Measurements from ENCODE around the gene MYT1.
"Not testable (repeated sequence)": the region's sequence is repeated elsewhere in the genome, so short reads cannot be mapped to it uniquely, and the experiment has no call there.

The MYT1 gene

DNA sequence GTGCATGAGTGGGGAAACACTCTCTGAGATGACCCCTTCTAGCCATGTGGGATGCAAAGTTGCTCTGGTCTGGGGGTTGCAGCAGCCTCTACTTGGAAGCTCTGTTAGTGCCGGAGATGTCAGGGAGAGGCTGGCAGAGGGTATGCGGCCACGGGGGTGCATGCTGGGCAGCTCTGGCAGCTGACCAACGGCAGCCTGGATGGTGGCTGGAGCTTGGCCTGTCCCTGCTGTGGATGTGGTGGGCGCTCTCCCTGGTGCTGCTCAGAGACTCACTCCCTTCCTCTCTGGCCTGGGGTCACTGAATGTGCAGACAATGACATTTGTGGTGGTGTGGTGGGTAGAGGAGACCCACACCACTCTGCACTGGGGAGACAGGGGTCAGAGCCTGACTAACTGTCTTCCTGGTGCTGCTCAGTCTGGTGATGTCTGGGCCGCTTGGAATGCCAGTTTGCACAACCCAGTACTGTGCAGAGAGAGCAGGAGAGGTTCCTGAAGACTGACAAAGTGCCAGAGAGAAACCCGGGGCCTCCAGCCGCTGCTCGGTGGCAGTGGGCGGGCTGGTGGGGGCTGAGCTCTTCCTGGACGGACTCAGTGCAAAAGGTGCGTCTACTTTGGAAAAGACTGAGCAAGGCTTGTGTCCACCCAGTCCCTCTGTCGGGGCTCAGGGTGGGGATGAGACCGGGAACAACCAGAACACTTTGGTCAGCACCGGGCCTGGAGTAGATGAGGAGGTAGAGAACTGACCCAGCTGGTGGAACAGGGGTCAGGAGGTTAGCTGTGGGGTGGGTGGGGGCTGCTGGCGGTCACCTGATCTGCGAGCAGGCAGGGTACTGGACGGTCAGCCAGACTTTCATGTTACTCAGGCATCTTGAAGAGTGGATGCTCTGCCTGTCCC, 2.7 kb downstream of the MYT1 start:
- no peak for DNase-seq

DNA sequence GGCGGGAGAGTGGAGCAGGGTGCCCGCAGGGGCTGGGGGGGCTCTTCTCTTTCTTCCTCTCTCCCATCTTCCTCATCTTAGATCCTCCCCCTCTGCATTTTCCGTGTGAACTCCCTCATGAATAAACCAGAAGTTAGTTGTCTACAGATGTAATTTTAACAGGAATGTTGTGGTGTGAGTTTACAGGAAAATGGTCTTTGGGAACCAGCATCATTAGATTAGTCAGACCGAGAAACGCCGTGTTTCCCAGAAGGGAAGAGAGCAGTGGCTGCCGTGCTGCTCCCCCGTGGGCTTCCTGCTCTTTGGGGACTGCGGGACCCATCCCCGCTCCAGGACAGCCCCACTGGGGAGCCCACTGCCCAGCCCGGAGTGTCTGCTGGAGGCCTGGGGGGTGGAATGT, 3.4 kb downstream of the MYT1 start:
- DNase-seq = no peak

DNA sequence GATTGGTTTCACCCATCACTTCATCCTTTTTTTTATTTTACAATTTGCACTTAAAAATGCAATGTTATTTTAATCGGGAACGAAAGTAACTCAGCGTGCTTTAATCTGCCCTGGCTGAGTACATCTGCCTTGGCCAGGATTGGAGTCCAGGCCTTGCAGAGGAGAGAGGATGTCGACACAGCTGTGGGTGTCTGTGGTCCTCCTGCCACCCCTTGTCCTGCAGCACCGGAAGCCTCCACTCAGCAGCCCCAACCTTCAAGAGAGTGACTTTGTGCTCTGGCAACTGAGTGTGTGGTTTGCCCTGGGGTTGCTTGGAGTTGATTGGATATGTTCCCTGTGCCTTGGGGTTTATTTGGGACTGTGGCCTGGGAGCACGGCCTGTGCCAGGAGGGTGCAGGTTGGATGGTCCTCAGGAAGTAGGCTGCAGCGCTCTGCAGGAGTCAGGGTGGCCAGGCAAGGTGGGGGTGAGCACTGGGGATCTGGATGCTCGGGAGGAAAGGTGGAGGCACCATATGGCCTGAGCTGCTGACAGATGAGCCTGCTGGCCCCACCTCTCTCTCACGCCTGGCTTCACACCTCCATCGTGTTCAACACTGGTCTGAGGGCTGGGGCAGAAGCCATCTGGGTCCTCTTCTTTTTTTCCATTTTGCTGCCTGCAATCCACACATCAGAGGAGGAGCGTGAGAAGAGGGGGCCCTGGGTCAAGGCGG, 4.3 kb downstream of the MYT1 start:
- no peak for DNase-seq

DNA sequence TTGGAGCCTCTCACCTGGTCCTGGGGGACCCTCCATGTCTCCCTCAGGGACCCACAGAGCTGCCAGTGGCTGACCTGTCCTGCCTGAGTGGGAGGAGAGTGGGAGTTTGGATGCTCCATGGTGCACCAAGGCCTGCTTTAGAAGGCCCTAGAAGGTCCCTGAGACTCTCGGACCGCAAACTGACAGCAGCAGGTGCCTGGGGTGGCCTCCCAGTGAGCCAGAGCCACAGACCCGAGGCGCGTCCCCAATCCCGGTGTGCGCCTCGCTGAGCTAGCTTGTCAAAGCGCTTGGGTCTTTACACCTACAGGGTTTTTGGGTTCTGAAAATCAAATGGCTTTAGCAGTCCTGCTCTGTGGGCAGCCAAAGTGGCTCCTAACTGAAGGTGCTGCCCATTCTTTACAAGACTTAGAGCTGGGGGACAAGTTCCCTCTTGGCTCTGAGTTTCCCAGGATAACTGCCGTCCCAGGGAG, 4.9 kb downstream of the MYT1 start:
- no peak for DNase-seq

DNA sequence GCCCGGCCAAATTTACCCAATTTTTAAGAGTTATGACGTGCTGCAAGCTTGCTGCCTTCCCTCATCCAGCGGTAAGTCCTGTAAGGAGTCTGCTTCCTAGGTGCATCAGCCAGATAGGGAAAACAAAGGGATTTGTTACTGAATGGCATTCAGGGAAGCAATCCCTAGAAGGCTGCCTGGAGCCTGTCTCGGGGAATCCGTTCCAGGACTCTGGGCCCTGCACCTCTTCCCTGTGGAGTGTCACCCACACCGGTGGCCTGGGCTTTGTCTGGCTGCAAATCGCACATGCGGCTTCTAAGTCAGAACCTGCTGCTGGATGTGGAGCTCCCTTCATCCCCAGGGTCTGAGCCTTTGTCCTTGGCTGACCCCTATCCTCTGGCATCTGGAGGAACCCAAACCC, 7.0 kb downstream of the MYT1 start:
- DNase-seq = no peak

DNA sequence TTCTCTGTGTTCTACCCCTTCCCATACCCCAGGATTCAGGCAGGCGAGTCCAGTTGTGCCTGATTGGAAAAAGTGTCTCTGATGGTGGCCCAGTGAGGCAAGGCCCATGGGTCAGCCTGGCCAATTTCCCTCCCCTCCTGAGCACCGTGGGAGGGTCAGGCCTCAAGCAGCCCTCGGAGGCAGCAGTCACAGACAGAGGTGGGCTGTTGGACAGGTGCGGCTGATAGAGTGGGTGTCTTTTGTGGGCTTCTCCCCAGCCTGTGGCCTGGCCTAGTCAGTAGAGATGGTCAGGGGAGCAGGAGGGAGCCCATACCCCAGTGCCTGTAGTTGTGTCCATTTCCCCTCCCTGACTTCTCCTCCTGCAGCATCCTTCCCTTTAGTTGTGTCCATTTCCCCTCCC, 8.9 kb downstream of the MYT1 start:
- DNase-seq = no peak

DNA sequence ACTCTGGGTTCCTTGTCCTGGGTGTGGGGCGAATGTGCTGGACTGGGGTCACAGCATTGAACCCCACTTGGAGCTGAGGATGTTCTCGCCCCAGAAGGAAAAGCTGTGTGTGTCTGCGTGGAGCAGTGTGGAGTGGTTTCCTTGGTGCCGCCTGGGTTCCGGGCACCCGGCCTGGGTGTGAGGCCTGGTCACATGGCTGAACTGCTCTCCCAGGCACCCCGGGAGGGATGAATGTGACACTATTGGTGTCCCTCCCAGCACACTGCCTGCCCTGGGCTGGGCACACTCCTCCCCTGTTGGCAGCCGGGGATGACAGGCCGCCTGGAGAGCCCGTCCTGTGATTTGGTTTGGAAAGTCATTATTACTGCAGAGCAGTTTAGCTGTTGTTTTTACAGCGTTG, 12.3 kb downstream of the MYT1 start:
- DNase-seq = peak in 48 of 58 donors; percentile 16 to 76 (median 49)

DNA sequence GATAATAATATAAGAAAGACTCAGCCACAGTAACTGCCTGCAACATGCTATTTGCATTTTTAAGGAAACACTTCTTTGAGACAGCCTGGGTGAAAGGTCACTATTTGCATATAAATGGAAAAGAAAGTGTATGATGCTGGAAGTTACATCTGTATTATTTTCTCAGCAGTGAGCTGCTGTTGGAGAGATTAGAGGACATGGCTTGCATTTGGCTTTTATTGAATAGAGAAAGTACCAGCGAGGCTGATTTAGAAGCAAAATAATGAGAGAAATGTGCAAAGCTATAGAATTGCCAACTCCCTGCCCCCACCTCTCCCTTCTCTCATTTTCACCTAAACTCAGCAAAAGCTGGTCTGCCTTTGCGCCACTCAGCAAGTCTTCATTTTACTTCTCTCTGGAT, 12.7 kb downstream of the MYT1 start:
- DNase-seq = no peak

DNA sequence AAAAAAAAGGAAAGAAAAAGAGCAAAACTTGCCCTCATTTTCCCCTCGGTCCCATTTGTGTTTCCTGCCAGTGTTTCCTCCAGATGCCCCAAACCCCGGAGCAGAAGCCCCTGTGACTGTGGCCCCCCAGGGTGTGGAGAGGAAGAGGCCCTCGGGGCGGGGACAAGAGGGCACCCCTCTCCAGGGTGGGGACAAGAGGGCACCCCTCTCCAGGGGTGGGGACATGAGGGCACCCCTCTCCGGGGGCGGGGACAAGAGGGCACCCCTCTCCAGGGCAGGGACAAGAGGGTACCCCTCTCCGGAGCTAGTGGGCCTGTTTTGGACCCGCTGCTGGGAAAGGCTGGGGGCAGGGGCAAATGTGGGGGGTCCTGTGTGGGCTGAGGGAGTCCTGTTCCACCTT, 13.1 kb downstream of the MYT1 start:
- DNase-seq = no peak

DNA sequence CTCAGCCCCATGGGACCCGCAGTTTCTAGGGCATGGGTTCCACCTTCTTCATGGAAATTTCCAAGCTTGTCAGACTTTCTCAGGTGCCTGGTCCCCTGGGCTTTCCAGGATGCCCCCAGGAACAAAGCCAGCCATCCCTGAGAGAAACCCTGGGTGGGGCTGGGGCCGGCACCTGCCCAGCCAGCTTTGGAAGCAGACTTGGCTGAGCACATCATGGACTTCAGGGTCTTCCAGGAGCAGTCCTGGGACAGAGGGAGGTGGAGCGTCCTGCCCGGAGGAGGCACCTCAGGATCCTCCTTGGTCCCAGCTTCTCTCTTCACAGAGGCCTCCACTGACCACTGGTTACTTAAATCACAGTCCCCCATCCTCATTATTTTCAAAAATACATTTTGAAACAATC, 13.5 kb downstream of the MYT1 start:
- DNase-seq = no peak

DNA sequence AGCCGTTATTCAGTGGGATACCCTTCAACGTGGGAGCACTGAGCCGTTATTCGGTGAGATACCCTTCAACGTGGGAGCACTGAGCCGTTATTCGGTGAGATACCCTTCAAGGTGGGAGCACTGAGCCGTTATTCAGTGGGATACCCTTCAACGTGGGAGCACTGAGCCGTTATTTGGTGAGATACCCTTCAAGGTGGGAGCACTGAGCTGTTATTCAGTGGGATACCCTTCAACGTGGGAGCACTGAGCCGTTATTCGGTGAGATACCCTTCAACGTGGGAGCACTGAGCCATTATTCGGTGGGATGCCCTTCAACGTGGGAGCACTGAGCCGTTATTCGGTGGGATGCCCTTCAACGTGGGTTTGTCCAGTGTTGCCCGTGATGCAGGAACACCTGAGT, 14.7 kb downstream of the MYT1 start:
- not testable (repeated sequence) for DNase-seq

DNA sequence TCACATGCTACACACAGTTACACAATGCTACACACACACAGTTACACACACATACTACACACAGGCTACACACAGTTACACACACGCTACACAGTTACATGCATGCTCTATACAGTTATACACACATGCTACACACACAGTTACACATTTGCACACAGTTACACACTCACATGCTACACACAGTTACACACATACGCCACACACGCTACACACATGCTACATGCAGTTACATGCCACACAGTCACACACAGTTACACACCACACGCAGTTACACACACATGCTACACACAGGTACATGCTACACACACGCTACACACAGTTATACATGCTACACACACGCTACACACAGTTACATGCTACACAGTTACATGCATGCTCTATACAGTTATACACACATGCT, 15.6 kb downstream of the MYT1 start:
- DNase-seq = no peak

DNA sequence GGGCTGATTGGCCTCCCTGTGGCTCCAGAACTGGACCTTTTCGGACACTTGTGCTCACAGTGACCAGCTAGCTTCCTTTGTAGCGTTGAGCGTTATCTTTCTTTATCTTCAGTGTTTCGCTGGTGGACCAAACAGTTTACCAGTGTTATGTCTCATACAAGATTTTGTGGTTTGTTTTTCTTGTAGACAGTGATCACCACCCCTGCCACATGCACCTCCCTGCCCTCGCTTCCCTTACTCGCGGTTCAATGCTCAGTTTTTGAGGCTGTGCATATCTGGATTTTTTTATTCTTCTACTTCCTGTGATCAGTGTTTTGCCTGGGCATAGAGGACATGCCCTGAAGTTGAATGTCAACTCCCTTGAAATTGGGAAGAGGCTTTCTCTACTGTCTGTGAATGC, 16.4 kb downstream of the MYT1 start:
- no peak for DNase-seq

DNA sequence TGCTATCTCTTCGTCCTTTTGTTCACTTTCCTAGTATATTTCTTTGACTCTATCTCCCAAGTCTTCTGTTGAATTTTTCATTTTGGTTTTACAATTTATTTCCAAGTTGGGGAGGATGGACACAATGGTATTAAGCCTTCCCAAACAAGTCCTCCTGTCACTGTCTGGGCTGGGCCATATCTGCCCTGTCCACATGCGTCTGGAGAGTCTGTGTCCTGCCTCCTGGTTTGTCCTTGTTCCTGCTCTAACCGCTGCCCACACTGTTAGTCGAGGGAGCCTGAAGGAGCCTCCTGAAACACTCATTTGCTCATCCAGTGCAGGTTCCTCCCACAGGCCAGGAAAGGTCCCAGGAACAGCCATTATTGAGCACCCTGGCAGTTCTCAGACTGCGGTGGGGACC, 17.1 kb downstream of the MYT1 start:
- no peak for DNase-seq

DNA sequence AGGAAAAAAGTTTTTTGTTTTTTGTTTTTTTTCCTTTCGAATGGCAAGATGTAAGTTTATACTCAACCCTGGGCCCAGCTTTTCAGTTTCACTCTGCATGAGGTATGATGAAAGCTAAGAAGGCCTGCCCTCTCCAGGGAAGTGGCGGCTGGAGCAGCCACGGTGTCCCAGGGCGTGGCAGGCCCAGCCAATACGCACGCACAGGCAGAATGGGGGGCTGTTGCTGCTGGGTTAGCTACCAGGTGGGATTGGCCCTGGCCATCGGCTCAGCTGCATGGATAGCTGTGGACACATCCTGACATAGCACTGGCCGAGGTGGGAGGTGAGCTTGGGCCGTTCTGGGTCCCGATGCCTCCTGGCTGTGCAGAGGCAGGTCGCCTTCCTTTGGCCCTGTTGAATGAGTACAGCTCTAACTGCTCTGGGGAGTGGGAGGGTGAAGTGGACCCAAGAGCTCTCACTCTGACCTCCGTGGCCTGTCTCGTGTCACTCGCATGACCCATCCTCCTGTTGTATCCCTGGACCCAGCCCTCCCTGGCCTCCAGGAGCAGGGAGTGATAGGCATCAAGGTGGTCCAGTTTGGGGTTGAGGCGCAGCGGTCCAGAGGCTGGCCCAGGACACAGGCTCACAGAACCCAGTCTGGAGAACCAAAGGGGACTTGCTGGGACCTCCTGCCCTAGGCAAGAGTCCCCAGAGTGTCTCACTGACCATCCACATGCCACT, 18.1 kb downstream of the MYT1 start:
- no peak for DNase-seq

DNA sequence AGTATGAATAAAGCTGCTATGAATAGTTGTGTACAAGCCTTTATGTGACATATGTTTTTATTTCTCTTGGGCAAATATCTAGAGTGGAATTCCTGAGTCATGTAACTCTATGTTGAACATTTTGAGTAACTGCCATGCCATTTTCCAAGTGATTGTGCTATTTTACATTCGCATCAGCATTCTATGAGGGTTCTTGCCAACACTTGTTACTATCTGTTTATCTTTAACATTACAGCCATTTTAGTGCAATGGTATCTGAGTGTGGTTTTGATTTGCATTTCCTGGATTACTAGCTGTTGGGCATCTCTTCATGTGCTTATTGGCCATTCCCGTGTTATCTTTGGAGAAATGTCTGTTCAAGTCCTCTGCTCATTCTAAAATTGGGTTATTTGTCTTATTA, 19.1 kb downstream of the MYT1 start:
- DNase-seq = no peak

DNA sequence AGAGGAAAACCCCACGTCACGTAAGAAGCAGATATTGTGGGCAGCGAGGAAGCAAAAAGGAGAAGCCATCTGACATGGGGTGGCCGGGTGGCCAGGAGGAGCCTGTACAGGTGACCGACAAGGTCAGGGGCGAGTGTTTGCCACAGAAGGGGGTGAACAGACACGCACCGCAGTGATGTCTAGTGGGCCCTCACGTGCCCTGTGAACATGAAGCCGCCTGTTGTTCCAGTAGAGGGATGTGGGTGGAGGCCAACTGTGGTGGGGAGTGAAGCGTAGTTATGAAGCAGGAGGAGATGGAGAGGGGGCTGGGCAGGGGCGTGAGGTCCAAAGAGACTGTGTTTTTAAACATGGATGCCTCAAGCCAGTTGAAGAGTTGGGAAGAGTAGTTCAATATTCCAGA, 20.5 kb downstream of the MYT1 start:
- DNase-seq = no peak

DNA sequence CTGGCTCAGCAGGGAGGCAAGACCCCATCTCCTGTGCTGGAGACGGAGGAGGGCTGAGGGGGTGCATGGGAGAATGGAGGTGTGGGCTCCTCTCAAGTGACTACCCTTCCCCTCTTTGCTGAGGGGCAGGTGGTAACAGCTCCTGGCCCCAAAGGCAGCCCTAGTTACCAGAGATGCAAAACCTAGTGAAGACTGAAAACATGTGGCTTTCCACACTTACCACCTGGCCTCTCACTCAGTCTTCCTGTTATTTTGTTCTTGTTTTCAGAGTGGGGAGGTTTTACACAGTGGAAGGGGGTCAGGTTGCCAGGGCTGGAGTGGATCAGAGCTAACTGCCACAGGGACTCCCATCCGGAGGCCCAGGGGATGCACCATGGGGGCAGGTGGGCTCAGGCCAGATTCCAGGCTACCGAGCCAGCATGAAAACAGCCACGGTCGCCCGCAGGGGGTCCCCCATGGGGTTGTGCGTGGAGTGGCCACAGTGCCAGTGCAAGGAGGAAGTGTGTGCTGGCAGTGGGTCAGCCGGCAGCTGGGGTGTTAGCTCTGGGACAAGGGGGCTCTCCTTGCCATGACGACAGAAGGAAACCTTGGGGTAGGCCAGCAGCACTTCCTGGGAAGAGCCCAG, 21.1 kb downstream of the MYT1 start:
- DNase-seq = no peak

DNA sequence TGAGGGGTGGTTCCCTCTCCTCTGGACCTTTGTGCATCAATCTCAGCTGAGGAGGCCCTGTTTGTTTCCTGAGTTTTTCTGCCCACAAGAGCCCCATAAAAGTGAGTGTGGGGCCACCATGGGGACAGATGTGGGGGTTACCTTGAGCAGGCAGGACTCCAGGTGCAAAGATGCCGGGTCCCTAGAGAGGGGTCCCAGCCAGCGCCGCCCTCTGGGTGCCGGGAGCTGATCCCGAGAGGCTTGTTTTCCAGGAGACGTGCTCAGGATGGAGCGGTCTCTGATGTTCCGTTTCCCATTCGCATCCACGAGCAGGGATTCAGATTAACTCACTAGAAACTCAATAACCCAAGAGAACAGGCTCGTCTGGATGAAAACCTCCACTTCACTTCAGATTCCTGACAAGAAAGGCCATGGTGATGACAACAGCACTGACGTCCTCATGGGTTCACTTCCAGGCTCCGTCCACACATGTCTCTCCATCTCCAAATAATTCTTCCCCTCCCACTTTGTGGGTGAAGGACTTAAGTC, 21.9 kb downstream of the MYT1 start:
- DNase-seq = no peak

DNA sequence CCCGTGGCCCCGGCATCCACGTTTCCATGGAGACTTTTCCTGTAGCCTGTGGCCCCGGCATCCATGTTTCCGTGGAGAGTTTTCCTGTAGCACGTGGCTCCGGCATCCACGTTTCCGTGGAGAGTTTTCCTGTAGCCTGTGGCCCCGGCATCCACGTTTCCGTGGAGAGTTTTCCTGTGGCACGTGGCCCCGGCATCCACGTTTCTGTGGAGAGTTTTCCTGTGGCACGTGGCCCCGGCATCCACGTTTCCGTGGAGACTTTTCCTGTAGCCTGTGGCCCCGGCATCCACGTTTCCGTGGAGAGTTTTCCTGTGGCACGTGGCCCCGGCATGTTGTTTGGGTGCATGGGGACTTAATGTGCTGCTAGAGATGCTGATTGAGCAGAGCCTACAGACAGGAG, 23.0 kb downstream of the MYT1 start:
- not testable (repeated sequence) for DNase-seq

DNA sequence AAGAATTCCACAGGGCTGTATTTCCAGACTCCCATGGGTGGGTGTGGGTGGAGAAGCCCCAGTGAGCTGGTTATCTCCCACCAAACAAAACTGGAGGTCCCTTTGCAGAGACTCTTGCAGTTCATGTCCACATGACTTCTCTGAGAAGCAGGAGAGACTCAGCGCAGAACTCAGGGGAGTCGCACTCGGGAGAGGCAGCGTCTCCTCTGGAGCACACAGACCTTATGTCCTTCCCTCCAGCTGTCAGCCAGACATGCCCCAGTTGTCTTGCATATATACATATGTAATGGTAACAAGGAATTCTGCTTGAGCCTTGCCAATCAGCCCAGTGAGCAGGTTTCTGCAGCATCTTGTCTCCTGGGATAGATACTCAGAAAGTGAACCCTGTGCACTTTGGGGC, 23.8 kb downstream of the MYT1 start:
- DNase-seq = no peak

Data from anterior cingulate cortex (tissue), 58 donors.